Ishikawa (cell line): Measurements from ENCODE around the gene NXPH3.

Experiments used
- EP300 ChIP-seq: IDR thresholded peaks from 2 replicates; pipeline ENCODE4 v1.6.1; 2012; ENCODE audit warnings: borderline replicate concordance
- MAX ChIP-seq: IDR thresholded peaks from 2 replicates; pipeline ENCODE4 v1.6.1; 2012
- REST ChIP-seq: IDR thresholded peaks from 2 replicates; pipeline ENCODE4 v1.6.1; 2012; ENCODE audit warnings: low read depth, mild to moderate bottlenecking
- ZBTB7A ChIP-seq: IDR thresholded peaks from 2 replicates; pipeline ENCODE4 v1.6.1; 2012; ENCODE audit warnings: low read depth

- no peak for TF ChIP-seq REST
- no peak for TF ChIP-seq EP300
- no peak for TF ChIP-seq MAX
- no peak for TF ChIP-seq ZBTB7A
Observed at GRCh38 chr17:49589577-49589927, 13.9 kb downstream of the NXPH3 start.
